NOMO-1 treated with DMSO at 0.1 percent for 48 hours (cell line): ENCODE measurements around the gene SLC44A3.

Experiments used
- DNase-seq: peaks from one replicate; lab custom pipeline; 2025; ENCODE audit not compliant: unreplicated experiment; lab: John Stamatoyannopoulos, UW

The SLC44A3 gene

GRCh38 chr1:94903280-94904009 lies 83.3 kb downstream of the SLC44A3 start:
- no peak for DNase-seq

- no peak for DNase-seq
Observed at GRCh38 chr1:94905207-94905606, 85.0 kb downstream of the SLC44A3 start.

GRCh38 chr1:94906382-94906781 lies 86.2 kb downstream of the SLC44A3 start:
- DNase-seq, result no peak

GRCh38 chr1:94907136-94907535 lies 87.0 kb downstream of the SLC44A3 start:
- DNase-seq, result no peak

GRCh38 chr1:94908190-94908589 lies 88.0 kb downstream of the SLC44A3 start:
- no peak for DNase-seq

GRCh38 chr1:94908965-94909364 lies 88.8 kb downstream of the SLC44A3 start:
- no peak for DNase-seq

GRCh38 chr1:94909486-94909885 lies 89.3 kb downstream of the SLC44A3 start:
- DNase-seq, result no peak

GRCh38 chr1:94912263-94913184 lies 92.4 kb downstream of the SLC44A3 start:
- no peak for DNase-seq

GRCh38 chr1:94917251-94917650 lies 97.1 kb downstream of the SLC44A3 start:
- DNase-seq, result no peak

- no peak for DNase-seq
Observed at GRCh38 chr1:94919241-94920030, 99.3 kb downstream of the SLC44A3 start.

GRCh38 chr1:94920061-94920460 lies 99.9 kb downstream of the SLC44A3 start:
- DNase-seq, result no peak

- DNase-seq, result no peak
Observed at GRCh38 chr1:94921977-94922376, 101.8 kb downstream of the SLC44A3 start.

GRCh38 chr1:94922761-94923331 lies 102.7 kb downstream of the SLC44A3 start:
- no peak for DNase-seq

- no peak for DNase-seq
Observed at GRCh38 chr1:94925004-94925403, 104.8 kb downstream of the SLC44A3 start.

GRCh38 chr1:94925561-94926125 lies 105.5 kb downstream of the SLC44A3 start:
- no peak for DNase-seq

GRCh38 chr1:94926126-94926914 lies 106.2 kb downstream of the SLC44A3 start:
- DNase-seq, result peak; percentile 11

- peak; percentile 33 for DNase-seq
Observed at GRCh38 chr1:94926915-94927404, 106.8 kb downstream of the SLC44A3 start, which contains the start of gene CNN3. TSS of gene CNN3 (minus strand) at chr1:94927110. CDS start at chr1:94926894, 216 bp downstream.

GRCh38 chr1:94927405-94928175 lies 107.4 kb downstream of the SLC44A3 start:
- no peak for DNase-seq
